ENCODE data around the gene TKT. TPM values are rescaled to one million over a fixed set of nuclear protein-coding genes. Genes with fewer than 3 reads are reported as not detected.
A peak's percentile ranks its signal among the peaks of the same experiment; 100 is the strongest.

TKT gene
- polyA plus RNA-seq, 1 donor: 34.3 TPM

DNA sequence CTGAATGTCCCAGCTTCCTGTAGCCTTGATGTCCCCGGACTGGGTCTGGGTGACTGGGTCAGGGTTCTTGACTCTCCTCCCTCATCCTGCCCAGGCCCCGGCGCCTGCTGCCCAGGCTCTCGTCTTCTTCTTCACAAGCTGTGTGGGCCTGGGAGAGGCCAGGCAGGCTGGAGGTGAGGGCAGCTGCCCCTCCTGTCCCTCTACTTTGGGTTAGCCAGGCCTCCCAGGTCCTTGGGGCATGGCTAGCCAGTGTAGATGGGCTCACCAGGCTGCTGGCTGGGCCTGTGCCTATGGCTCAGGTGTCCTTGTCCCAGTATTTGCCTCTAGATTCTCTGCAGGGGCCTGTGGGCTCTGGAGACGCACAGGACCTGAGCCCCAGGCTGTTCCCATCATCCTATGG is 31.8 kb downstream of the TKT start:
- DNase-seq: no peak

DNA sequence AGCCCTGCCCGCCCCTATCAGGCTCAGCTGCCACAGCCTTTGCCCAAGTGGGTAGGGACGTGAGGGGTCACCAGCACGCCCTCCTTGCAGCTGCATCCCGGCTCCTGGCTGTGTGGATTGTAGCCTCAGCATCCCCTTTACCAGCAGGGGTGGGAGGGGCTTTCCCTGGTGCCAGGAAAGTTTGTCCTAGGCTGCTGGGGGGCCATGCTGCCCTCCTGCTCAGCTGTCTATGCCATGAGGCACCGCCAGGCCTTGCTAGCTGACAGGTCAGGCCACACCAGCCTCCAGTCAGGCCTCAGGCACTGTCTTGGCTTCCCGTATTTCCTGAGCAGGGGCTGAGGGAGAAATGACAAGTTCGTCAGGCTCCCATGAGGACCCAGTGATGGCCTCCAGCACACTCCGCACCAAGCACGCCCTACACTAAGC is 32.3 kb downstream of the TKT start:
- no peak for DNase-seq

DNA sequence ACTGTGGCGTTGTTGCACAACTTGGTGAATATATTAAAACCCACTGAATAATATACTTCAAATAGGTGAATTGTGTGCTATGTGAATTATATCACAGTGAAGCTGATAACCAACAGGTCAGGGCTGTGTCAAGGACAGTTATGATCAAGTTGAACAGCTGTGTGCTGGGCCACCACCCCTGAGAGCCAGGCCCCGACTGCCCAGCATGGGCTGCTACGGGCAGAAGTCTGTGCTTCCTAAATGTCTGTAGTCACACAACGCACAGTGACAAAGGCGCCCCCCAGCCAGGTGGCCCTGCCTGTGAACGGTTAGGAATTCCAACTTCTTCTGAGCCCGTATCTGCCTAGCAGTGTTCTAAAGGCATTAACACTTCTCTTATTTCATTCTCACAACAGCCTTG is 32.8 kb downstream of the TKT start:
- DNase-seq: no peak

DNA sequence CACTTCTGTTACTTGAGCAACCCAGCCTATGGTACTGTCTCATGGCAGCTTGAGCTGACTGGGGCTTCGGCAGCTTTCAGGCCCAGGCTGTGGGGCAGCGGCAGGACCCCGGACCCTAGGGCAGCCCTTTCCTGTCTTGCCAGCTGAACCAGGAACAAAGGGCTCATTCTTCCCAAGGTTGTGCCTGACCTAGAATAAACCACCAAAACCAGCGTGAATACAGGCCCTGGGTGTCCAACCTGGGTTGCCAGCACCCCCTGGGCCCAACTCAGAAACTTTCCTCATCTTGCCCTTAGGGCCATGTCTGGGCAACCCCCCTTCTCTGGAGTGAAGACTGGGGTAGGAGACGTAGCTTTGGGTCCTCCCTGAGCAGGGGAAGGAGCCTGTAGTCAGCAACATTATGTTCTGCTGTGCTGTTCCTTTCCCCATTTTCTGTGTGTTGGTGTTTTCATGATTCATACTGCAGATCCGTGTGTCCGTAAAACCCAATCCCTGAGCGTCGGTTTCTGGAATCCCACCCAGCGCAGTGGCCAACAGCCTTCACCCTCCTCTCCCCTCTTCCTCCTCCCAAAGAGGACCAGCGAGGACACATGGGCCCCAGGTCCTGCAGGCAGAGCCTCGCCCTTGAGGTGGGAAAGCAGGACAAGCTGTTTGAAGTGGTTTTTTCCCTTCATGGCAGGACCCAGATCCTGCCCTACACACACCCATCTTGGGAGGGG is 33.5 kb downstream of the TKT start:
- DNase-seq: no peak

DNA sequence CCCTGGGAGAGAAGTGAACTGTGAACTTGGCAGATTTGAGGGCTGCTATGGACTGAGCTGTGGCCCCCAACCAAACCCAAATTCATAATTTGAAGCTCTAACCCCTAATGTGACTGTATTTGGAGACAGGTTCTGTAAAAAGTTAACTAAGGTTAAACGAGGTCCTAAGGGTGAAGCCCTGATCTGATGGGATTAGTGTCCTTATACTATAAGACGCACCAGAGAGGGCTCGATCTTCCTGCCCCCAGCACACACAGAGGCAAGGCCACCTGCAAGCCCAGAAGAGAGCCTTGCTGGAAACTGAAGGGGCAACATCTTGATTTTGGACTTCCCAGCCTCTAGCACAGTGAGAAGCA is 34.0 kb downstream of the TKT start:
- DNase-seq: no peak

DNA sequence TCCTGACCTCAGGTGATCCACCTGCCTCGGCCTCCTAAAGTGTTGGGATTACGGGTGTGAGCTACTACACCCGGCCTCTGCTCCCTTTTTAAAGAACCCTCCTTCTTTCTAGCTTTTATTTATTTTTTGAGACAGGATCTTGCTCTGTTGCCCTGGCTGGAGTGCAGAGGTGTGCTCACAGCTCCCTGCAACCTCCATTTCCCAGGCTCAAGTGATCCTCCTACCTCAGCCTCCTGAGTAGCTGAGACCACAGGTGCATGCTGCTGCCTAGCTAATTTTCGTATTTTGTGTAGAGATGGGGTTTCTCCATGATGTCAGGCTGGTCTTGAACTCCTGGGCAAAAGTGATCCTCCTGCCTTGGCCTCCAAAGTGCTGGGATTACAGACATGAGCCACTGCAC is 34.5 kb downstream of the TKT start:
- DNase-seq: no peak

DNA sequence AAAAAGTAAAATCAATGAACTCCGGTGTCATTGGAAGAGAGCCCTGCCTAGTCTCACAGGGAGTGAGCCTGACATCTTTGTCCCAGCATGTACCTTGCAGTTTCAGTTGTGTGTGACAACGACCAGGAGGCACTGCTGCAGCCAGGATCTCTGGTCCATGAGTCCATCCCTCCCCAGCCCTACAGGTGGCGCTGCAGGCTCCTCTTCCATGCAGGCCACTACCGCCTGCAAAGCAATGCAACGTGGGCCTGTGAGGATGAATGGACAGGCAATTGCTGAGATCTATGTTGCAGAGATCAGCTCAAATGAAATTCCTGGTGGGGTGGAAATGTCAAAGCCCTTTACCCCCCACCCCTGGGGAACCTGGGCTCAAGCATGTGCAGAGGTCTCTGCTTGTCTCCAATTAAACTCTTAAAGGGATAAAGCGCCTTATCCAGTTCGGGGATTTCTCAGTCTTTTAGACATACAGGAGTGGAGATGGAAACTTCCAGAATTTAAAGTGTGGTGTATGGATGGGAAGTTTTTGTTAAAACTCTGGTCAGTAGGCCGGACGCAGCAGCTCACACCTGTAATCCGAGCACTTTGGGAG is 35.8 kb downstream of the TKT start:
- DNase-seq: peak; percentile 56

DNA sequence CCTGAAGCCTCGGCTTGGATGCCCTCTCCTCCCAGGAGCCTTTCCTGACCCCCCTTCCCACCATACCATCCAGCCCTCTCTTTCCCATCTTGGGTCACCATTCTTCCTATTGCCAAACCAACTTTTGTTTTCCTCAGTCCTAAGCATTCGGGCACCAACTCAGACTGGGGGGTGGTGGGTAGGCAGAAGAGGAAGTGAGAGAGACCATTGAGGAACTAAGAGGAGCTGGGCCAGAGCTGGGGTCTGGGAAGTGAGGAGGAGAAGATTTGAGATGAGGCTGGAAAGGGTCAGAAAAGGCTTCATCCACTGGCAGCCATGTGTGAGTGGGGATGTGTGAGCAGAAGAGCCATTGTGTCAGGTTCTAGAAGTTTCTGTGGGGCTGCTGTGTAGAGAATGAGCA is 37.7 kb downstream of the TKT start:
- DNase-seq: no peak

DNA sequence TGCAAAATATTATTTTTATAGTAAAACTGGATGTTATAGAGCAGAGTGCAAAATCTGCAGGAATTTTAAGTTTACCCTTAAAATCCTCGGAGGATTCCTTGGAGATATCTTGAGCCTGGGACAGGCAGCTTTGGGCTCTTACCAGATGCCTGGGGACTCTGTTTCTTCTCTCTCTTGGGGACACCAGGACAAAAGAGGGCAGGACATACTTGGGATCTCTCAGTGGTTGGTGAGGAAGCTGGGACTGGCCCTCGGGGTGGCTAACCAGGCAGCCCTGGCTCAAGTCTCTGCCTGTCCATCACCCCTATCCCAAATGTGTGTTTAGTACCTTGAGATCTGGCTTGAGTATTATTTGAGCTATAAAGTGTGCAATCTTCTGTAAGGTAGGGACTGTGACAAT is 38.6 kb downstream of the TKT start:
- no peak for DNase-seq

DNA sequence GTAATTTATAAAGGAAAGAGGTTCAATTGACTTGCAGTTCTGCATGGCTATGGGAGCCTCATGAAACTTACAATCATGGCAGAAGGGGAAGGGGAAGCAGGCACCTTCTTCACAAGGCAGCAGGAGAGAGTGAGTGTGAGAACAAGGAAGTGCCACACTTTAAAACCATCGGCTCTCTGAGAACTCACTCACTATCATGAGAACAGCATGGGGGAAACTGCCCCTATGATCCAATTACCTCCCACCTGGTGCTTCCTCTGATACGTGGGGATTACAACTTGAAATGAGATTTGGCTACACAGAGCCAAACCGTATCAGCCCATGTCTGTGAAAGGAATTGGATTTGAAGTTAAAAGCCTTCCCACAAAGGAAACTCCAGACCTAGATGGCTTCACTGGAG is 39.1 kb downstream of the TKT start:
- no peak for DNase-seq

DNA sequence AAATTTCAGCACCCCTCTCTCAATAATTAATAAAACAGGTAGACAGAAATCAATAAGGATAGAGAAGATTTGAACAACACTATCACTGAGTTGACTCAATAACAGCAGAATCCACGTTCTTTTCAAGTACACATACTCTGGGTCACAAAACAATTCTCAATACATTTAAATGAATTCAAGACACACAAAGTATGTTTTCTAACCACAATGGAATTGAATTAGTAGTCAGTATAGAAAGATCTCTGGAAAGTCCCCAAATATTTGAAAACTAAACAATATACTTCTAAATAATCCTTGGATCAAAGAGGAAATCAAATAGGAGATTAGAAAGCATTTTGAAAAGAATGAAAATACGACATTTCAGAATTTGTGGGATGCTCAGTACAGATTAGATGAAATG is 40.0 kb downstream of the TKT start:
- no peak for DNase-seq

DNA sequence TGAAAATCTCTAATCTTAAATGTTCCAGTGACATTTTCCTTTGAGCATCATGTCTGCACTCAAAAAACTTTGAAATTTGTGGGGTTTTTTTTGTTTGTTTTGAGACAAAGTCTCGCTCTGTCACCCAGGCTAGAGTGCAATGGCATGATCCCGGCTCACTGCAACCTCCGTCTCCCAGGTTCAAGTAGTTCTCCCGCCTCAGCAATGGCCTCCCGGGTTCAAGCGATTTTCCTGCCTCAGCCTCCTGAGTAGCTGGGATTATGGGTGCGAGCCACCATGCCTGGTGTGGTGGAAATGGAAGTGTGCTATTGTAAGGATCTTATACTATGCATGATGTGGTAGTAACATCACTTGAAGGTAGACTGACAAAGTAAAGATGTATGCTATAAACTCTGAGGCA is 42.5 kb downstream of the TKT start:
- DNase-seq: no peak

DNA sequence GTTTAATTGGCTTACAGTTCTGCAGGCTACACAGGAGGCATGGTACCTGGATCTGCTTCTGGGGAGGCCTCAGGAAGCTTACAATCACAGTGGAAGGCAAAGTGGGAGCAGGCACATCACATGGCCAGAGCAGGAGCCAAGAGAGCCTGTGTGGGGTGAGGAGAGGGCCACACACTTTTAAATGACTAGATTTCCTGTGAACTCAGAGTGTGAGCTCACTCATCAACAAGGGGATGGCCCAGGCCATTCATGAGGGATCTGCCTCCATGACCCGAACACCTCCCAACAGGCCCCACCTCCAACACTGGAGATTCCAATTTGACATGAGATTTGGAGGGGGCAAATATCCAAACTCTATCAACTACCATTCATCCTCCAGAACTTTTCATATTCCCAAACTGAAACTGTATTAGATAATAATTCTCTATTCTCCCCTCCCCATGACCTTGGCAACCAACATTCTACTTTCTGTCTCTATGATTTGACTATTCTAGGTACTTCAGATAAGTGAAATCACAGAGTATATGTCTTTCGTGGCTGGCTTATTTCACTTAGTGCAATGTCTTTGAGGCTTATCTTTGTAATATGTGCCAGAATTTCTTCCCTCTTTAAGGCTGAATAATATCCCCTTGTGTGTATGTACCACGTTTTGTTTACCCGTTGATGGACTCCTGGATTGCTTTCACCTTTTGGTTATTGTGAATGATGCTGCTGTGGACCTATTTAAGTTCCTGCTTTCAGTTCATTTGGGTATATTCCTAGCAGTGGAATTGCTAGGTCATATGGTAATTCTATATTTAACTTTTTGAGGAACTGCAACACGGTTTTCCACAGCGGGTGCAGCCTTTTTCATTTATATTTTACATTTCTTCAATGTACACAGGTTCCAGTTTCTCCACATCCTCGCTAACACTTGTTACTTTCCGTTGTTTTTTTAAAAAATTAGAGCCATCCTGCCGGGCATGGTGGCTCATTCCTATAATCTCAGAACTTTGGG is 43.8 kb downstream of the TKT start:
- no peak for DNase-seq

DNA sequence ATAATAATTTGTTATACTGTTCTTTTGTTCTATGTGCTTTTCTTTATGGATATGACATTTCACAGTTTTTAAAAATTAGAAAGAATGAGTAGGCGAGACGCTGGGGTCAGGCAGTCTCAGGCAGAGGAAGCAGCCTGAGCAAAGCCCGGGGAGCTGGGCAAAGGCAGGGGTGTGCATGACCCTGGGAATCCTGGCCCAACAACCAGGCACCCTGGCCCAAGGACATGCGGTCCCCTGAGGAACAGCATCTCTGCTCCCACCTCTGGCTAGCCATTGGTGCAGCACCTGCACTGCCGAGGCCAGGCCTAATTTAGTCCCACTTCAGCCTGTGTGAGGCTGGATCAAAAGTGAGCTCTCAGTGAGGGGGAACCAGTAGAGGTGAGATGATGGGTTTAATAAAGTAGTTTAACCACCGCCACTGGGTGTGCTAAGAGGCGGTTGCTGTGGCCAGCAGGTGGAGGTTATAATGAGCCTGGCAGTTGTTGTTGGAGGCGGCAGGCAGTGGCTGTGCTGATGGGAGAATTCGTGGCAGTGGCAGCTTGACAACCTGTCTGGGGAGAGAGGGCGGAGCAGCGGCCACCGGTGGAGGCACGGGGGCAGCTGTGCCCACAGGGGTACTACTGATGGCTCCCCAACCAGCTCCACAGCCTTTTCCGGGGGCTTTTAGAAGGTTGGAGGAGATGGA is 53.3 kb downstream of the TKT start:
- no peak for DNase-seq

DNA sequence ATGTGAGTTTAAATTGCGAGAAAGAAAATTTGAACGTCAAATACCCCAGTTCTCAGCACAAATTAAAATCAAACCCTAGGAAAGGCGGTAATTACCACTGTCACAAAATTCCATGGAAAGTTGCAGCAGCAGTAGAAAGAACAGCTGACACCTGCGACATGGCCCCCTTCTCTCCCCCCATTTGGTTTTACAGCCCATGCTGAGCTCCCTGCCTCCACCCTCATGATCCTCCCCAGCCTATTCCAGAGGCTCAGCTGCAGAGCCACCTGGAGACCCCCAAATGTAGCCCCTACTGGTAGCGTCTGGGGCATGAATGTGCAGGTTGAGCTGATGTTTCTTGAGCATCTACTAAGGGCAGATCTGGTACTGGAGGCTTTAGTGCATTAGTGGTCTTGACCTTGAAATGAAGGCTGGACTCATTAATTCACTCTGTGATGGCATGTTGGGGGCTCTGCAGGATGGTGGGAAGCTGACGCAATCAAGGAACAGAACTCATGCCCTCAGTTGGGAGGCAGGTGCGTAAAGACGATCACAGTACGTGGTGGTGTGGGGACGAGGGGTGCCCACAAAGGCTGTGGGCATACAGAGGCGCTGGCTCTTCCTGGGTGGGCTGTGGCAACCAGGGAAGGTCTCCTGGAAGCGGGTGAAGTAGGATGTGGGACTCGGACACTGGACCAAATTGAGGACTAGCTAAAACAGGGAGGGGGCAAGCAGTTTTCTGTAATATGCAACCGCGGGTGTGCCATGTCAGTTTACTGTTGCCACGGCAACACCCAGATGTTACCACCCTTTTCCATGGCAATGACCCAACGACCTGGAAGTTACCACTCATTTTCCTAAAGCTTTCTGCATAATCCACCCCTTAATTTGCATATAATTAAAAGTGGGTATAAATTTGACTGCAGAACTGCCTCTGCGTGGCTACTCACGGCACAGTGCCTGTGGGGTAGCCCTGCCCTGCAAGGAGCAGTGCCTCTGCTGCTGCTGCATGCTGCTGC is 55.0 kb downstream of the TKT start:
- DNase-seq: no peak

DNA sequence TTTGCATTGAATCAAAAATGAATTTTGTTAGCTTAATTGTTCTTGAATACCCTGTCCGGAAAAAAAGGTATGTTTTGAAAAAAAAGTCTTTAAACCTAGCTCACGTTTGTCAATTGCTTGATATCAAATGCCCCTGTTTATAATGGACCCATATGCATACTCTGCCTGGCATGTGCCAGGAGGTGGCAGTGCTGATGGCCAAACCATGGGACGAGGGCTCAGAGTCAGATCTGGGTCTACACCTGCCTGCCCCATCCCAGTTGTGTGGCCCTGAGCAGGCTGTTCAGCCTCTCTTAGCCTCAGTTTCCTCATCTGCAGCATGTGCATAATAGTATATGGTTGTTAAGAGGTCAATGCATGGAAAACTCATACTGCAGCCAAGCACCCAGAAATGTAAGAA is 56.0 kb downstream of the TKT start:
- no peak for DNase-seq

DNA sequence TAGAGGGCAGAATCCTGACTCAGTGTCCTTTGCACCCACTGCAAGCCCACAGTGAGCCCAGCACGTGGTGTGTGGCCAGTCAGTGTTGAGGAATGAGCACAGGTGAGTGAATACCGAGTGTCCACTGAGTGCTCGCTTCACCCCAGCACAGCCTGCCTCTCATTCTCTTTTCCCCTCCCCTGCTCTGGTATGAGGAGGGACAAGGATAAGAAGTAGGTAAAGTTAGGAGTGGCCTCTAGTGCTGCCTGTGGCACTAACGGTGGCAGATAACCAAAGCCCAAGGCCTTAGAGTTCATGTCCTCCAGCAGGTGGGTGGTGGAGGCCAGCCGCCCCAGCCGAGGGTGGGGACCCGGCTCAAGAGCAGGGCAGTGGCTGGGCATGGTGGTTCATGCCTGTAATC is 56.8 kb downstream of the TKT start:
- no peak for DNase-seq

DNA sequence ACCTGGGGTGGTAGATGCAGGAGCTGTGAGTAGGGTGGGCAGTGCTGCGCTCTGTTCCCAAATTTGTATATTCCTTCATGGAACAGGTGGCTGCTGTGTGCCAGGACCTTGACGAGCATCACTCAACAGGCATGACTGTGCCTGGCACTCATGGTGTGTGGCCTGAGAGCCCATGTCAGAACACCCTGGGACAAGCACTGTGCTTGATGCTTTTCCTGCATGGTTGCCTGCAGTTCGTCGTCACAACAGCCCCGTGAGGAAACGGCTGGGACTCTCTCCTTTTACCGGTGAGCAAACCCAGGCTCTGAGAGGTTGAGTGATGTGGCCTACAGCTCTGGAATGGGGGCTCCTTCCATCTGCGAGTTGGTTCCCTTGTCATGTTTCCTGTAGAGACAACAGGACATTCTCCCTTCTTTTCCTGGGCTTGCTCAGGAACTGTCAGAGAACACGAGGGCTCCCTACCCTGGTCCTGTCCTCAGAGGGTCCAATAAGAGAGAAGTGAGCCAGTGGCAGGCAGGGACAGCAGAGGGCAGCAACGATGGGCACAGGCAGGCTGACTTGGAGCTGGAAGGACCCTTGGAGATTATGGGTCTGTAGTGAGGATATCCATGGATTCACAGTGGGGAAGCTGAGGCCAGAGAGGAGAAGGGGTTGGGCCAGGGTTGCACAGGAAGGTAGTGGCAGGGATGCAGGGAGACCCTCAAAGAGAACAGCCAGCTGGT is 57.4 kb downstream of the TKT start:
- no peak for DNase-seq

DNA sequence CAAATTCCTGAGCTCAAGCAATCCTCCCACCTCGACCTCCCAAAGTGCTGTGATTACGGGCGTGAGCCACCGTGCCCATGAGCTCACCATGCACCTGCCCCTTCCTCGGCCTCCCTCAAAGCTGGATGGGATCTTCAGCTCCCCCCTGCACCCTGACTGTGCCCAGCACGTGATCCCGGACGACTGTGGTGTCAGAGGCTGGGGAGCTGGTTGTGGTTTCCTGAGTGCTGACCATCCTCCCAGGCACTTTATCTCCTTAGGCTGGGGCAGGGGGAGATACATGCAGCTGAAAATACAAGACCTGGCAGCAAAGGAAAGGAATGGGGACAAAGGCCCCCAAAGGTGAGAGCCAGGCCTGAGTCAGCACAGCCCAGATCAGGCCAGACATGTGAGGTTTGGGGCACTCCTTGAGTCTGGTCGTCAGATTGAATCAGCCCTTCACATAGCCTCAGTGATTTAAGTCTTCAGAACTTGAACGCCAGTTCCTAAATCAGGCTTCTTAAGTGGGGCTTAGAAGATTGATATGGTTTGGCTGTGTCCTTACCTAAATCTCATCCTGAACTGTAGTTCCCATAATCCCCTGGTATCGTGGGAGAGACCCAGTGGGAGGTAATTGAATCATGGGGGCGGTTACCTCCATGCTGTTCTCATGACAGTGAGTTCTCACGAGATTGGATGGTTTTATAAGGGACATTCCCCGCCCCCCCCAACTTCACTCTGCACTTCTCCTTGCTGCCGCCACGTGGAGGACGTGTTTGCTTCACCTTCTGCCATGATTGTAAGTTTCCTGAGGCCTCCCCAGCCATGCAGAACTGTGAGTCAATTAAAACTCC is 59.0 kb downstream of the TKT start:
- DNase-seq: no peak

Measured in hindlimb muscle (tissue), 1 donor.